Brain microvascular endothelial cell (primary cell): ENCODE measurements around the gene GK2.

ENCODE experiments used
- DNase-seq: peaks from one replicate; pipeline ENCODE4 v3.0.0-alpha.2; 2020
- H3K27ac ChIP-seq: fragments of 250-450 bp; sonication (Bioruptor Pico); 2 replicates; pipeline ENCODE4 v1.5.1; 2020; ENCODE audit warnings: mild to moderate bottlenecking, moderate library complexity
- H3K27me3 ChIP-seq: fragments of 250-450 bp; sonication (Bioruptor Pico); replicated peaks from 2 replicates; pipeline ENCODE4 v1.5.1; 2020; ENCODE audit warnings: mild to moderate bottlenecking
- H3K36me3 ChIP-seq: fragments of 250-450 bp; sonication (Bioruptor Pico); replicated peaks from 2 replicates; pipeline ENCODE4 v1.5.1; 2020; ENCODE audit warnings: mild to moderate bottlenecking
- H3K4me3 ChIP-seq: 2 replicates; pipeline ENCODE4 v1.5.1; 2011; ENCODE audit warnings: low read depth, mild to moderate bottlenecking, control low read depth, low read length, moderate library complexity
- in situ Hi-C: cut with HindIII; loops from 2 replicates; pipeline ENCODE4 v1.10.0; 2017; ENCODE audit warnings: low sequenced_read_pairs, low pct_ligation_motif_present
- TF ChIP-seq, protein P1 (sequence below): IDR thresholded peaks from 2 replicates; pipeline ENCODE4 v1.5.1; 2011; ENCODE audit warnings: low read depth, mild to moderate bottlenecking, moderate library complexity, low read length, control low read depth, inconsistent platforms; ENCODE audit errors: missing control alignments

The GK2 gene

DNA sequence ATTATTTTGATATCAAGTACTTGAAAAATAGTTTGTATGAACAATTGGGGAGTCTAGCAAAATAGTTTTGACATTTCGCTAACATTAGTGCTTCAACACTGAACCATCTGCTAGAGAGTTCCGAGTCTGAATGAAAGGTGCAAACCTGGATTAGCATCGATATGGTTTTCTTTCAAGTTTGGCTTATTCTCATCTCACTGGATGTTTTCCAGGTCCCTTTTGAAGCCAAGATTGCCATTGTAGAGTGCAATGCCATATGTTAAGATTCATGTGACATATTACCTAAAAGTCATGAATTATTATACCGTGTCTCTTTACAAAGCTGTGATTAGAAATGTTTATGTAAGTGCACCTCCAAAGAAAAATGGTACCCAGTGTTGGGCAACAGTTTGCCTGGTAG, 45.4 kb downstream of the GK2 start:
- Histone ChIP-seq H3K27ac (no peak overlapping the region), H3K4me3 (no peak overlapping the region), H3K36me3 (no peaks in the 10 kb centered on the region), H3K27me3 (no peaks in the 10 kb centered on the region)
- TF ChIP-seq, protein P1, sequence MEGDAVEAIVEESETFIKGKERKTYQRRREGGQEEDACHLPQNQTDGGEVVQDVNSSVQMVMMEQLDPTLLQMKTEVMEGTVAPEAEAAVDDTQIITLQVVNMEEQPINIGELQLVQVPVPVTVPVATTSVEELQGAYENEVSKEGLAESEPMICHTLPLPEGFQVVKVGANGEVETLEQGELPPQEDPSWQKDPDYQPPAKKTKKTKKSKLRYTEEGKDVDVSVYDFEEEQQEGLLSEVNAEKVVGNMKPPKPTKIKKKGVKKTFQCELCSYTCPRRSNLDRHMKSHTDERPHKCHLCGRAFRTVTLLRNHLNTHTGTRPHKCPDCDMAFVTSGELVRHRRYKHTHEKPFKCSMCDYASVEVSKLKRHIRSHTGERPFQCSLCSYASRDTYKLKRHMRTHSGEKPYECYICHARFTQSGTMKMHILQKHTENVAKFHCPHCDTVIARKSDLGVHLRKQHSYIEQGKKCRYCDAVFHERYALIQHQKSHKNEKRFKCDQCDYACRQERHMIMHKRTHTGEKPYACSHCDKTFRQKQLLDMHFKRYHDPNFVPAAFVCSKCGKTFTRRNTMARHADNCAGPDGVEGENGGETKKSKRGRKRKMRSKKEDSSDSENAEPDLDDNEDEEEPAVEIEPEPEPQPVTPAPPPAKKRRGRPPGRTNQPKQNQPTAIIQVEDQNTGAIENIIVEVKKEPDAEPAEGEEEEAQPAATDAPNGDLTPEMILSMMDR: no peak
- in situ Hi-C loops: no loop called here
- no peak for DNase-seq

DNA sequence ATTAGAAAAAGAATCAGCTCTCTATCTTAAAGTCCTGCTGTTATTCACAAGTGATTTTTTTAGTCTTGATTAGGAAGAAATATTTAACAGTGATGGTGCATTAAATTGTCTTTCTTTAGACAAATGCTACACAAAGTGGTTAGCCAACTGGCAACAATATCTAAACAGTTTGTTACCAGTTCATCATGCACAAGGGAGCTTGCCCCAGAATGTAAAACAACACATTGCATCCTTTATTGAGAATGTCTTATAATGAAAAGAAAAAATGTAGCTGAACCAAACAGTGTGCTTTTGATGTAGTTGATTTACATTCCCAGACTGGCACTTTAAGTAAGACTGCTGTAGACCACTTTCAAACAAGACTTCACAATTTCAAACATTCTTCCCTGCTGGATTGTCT, 48.0 kb downstream of the GK2 start:
- DNase-seq: no peak
- TF ChIP-seq, protein P1: no peak
- in situ Hi-C loops: no loop called here
- Histone ChIP-seq H3K27ac (no peak overlapping the region), H3K4me3 (no peak overlapping the region), H3K36me3 (no peaks in the 10 kb centered on the region), H3K27me3 (no peaks in the 10 kb centered on the region)

DNA sequence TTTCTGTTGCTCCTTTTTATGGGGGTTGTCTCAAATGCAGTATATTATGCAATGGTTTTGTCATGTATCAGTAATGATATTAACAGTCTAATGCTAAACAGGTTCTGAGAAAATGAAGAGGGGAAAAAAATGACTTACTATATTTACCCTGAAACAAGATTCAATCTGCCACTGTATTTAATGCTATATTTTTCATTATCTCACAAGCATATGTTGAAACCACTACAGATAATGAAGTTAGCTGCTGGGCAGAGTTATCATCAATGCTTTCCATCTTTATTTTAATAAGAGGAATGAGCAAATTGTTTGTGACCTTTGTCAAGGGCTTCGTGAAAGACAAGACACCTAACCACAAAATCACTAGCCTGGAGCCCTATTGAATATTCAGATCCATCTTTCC, 49.6 kb downstream of the GK2 start:
- H3K36me3 ChIP-seq: no peaks in the 10 kb centered on the region
- H3K27ac ChIP-seq: no peak overlapping the region
- H3K27me3 ChIP-seq: no peaks in the 10 kb centered on the region
- no peak overlapping the region for H3K4me3 ChIP-seq
- no peak for DNase-seq
- TF ChIP-seq, protein P1: no peak
- in situ Hi-C loops: no loop called here

DNA sequence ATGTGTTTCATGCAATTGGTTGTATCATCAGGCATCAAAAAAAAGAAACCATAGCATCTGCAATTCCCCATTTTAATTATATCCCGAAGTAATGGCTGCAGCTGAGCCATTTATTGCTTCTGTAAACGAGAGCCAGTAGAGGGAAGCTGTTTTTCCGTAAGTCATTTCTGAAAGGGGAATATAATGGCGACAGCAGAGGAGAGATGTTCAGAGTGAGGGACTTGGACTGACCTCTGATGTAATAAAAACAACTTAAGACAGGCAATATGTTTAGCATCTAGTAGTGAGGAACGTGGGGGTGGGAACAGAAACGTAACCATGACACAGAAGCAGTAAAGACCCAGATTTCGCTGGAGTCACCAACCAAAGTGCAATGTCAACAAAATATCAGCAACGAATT, 50.7 kb downstream of the GK2 start:
- in situ Hi-C loops: no loop called here
- TF ChIP-seq, protein P1: no peak
- no peaks in the 10 kb centered on the region for H3K27me3 ChIP-seq
- H3K27ac ChIP-seq: no peak overlapping the region
- no peak overlapping the region for H3K4me3 ChIP-seq
- no peaks in the 10 kb centered on the region for H3K36me3 ChIP-seq
- no peak for DNase-seq
